ENCODE data around the gene SGF29.
"Not testable (repeated sequence)": the region's sequence is repeated elsewhere in the genome, so short reads cannot be mapped to it uniquely, and the experiment has no call there.

SGF29 gene

GRCh38 chr16:28612359-28613280, 58.9 kb downstream of the SGF29 start:
- not testable (repeated sequence) for DNase-seq (ENCODE audit: low spot score)

GRCh38 chr16:28613912-28614311, 60.2 kb downstream of the SGF29 start:
- DNase-seq (ENCODE audit: low spot score) = not testable (repeated sequence)

GRCh38 chr16:28614561-28614960, 60.8 kb downstream of the SGF29 start:
- DNase-seq (ENCODE audit: low spot score) = not testable (repeated sequence)

- not testable (repeated sequence) for DNase-seq (ENCODE audit: low spot score)
Measured at GRCh38 chr16:28615486-28616223, 61.9 kb downstream of the SGF29 start.

GRCh38 chr16:28616224-28616577, 62.5 kb downstream of the SGF29 start:
- DNase-seq (ENCODE audit: low spot score) = not testable (repeated sequence)

- DNase-seq (ENCODE audit: low spot score) = no peak
Measured at GRCh38 chr16:28616636-28617035, 62.9 kb downstream of the SGF29 start.

- DNase-seq (ENCODE audit: low spot score) = no peak
Measured at GRCh38 chr16:28617874-28618273, 64.2 kb downstream of the SGF29 start.

GRCh38 chr16:28620316-28620715, 66.6 kb downstream of the SGF29 start:
- not testable (repeated sequence) for DNase-seq (ENCODE audit: low spot score)

- no peak for DNase-seq (ENCODE audit: low spot score)
Measured at GRCh38 chr16:28621481-28622155, 67.9 kb downstream of the SGF29 start.

- not testable (repeated sequence) for DNase-seq (ENCODE audit: low spot score)
Measured at GRCh38 chr16:28622532-28623171, 68.9 kb downstream of the SGF29 start.

- DNase-seq (ENCODE audit: low spot score) = no peak
Measured at GRCh38 chr16:28623172-28623711, 69.5 kb downstream of the SGF29 start.

- not testable (repeated sequence) for DNase-seq (ENCODE audit: low spot score)
Measured at GRCh38 chr16:28630905-28631304, 77.2 kb downstream of the SGF29 start.

- not testable (repeated sequence) for DNase-seq (ENCODE audit: low spot score)
Measured at GRCh38 chr16:28636093-28636823, 82.5 kb downstream of the SGF29 start.

GRCh38 chr16:28637765-28638164, 84.0 kb downstream of the SGF29 start, which contains the start of gene NPIPB8:
TSS of gene NPIPB8 (plus strand) at chr16:28638065. CDS start at chr16:28638361, 296 bp downstream.
- DNase-seq (ENCODE audit: low spot score) = not testable (repeated sequence)

GRCh38 chr16:28638359-28638758, 84.6 kb downstream of the SGF29 start:
- not testable (repeated sequence) for DNase-seq (ENCODE audit: low spot score)

GRCh38 chr16:28639959-28640358, 86.2 kb downstream of the SGF29 start:
- DNase-seq (ENCODE audit: low spot score) = not testable (repeated sequence)
